Colonic mucosa (tissue), 4 donors: ENCODE results near the gene GRID1. TPM values are rescaled to one million over a fixed set of nuclear protein-coding genes. Genes with fewer than 3 reads are reported as not detected.

ENCODE experiments used
- DNase-seq: peaks from one replicate; pipeline ENCODE4 v3.0.0-alpha.2; 2020
- H3K27ac ChIP-seq: fragments of 200-600 bp; one replicate; pipeline ENCODE4 v1.8.0; 2021
- H3K27me3 ChIP-seq: fragments of 200-600 bp; one replicate; pipeline ENCODE4 v1.8.0; 2021
- H3K36me3 ChIP-seq: fragments of 200-600 bp; one replicate; pipeline ENCODE4 v1.8.0; 2021
- H3K4me1 ChIP-seq: fragments of 200-600 bp; one replicate; pipeline ENCODE4 v1.8.0; 2021; ENCODE audit warnings: mild to moderate bottlenecking
- H3K4me3 ChIP-seq: fragments of 200-600 bp; one replicate; pipeline ENCODE4 v1.8.0; 2021
- H3K9ac ChIP-seq, 2 donors: one replicate each; pipeline ENCODE4 v1.7.0; 2013; ENCODE audit warnings: control low read depth in 2 of 2, low read depth in 2 of 2, low read length in 2 of 2
- H3K9me3 ChIP-seq: fragments of 200-600 bp; one replicate; pipeline ENCODE4 v1.8.0; 2021
- CTCF ChIP-seq: fragments of 200-600 bp; IDR thresholded peaks from one replicate; pipeline ENCODE4 v1.8.0; 2022; ENCODE audit warnings: antibody characterized with exemption, mild to moderate bottlenecking
- intact Hi-C: fragments of 100-400 bp; cut with DNase I; formaldehyde crosslinking; loops from one replicate; pipeline ENCODE4 v1.14.1; 2022
- total RNA-seq, 2 donors: library from RNA; stranded (reverse); fragmentation: NEBNext Ultra II Directional in 1 of 2; extraction: Animal tissue kit (Norgen Biotek cat#: 25700) in 1 of 2; gene quantifications; one replicate each; pipeline ENCODE4 v1.2.1, GENCODE V29; 2021
- donor health status: healthy.
- donor health status: DM: no; HTN: no; CAD: no.
- donor health status: DM: no; HTN: no; CAD: no.

Gene GRID1
- total RNA-seq, 2 donors from 2014 or later: 0.30 to 0.37 TPM

GRCh38 chr10:86218160-86218559, 148.4 kb downstream of the GRID1 start:
- TF ChIP-seq CTCF: no peak
- Histone ChIP-seq H3K9me3 (no peaks in the 10 kb centered on the region), H3K36me3 (no peaks in the 10 kb centered on the region), H3K4me1 (no peaks in the 10 kb centered on the region), H3K27ac (no peak overlapping the region), H3K9ac (no peak overlapping the region), H3K4me3 (no peak overlapping the region), H3K27me3 (no peaks in the 10 kb centered on the region)
- DNase-seq: no peak
- intact Hi-C loops: no loop called here

- H3K9ac ChIP-seq: no peak overlapping the region
- no peak for TF ChIP-seq CTCF
- no peaks in the 10 kb centered on the region for H3K9me3 ChIP-seq
- H3K4me1 ChIP-seq: no peaks in the 10 kb centered on the region
- H3K4me3 ChIP-seq: no peak overlapping the region
- intact Hi-C loops: no loop called here
- no peaks in the 10 kb centered on the region for H3K27me3 ChIP-seq
- no peak for DNase-seq
- H3K36me3 ChIP-seq: no peaks in the 10 kb centered on the region
- H3K27ac ChIP-seq: no peak overlapping the region
These were observed 149.1 kb downstream of the GRID1 start for GRCh38 chr10:86217371-86218080.

GRCh38 chr10:86216886-86217285, 149.7 kb downstream of the GRID1 start:
- Histone ChIP-seq H3K9ac (no peak overlapping the region), H3K36me3 (no peaks in the 10 kb centered on the region), H3K9me3 (no peaks in the 10 kb centered on the region), H3K27ac (no peak overlapping the region), H3K4me1 (no peaks in the 10 kb centered on the region), H3K4me3 (no peak overlapping the region), H3K27me3 (no peaks in the 10 kb centered on the region)
- intact Hi-C loops: no loop called here
- no peak for TF ChIP-seq CTCF
- no peak for DNase-seq

GRCh38 chr10:86215712-86216111, 150.9 kb downstream of the GRID1 start:
- DNase-seq: no peak
- Histone ChIP-seq H3K9me3 (no peaks in the 10 kb centered on the region), H3K27ac (no peak overlapping the region), H3K4me3 (no peak overlapping the region), H3K4me1 (no peaks in the 10 kb centered on the region), H3K36me3 (no peaks in the 10 kb centered on the region), H3K27me3 (no peaks in the 10 kb centered on the region), H3K9ac (no peak overlapping the region)
- intact Hi-C loops: no loop called here
- no peak for TF ChIP-seq CTCF

- no peaks in the 10 kb centered on the region for H3K9me3 ChIP-seq
- no peaks in the 10 kb centered on the region for H3K27me3 ChIP-seq
- H3K36me3 ChIP-seq: no peaks in the 10 kb centered on the region
- intact Hi-C loops: no loop called here
- H3K9ac ChIP-seq: no peak overlapping the region
- DNase-seq: no peak
- no peak overlapping the region for H3K27ac ChIP-seq
- no peaks in the 10 kb centered on the region for H3K4me1 ChIP-seq
- no peak for TF ChIP-seq CTCF
- no peak overlapping the region for H3K4me3 ChIP-seq
These were observed 151.5 kb downstream of the GRID1 start for GRCh38 chr10:86215046-86215445.
